CD14-positive monocyte (primary cell): ENCODE results near the gene GP9. TPM values are rescaled to one million over a fixed set of nuclear protein-coding genes. Genes with fewer than 3 reads are reported as not detected.

ENCODE experiments used
- DNase-seq, 3 donors: peaks; one replicate each; pipeline ENCODE4 v3.0.0-alpha.2; 2011 to 2022
- H2AFZ ChIP-seq: 2 replicates; pipeline ENCODE4 v1.6.0; 2012; ENCODE audit warnings: mild to moderate bottlenecking, low read depth, low read length, inconsistent platforms; ENCODE audit not compliant: insufficient read depth, poor library complexity, severe bottlenecking
- H3K27ac ChIP-seq, 2 donors: 1 replicate in 1 of 2; 2 replicates in 1 of 2; pipeline ENCODE4 v1.5.1; 2012 to 2013; ENCODE audit warnings: low read length in 2 of 2, control low read depth in 1 of 2, inconsistent platforms in 1 of 2, low read depth in 1 of 2, mild to moderate bottlenecking in 1 of 2
- H3K27me3 ChIP-seq, 2 donors: one replicate each; pipeline versions ENCODE4 v1.6.0 to v1.6.1; 2011 to 2013; ENCODE audit warnings: low read length in 2 of 2; ENCODE audit not compliant: control insufficient read depth in 2 of 2, insufficient read depth in 2 of 2
- H3K36me3 ChIP-seq, 2 donors: replicated peaks in 1 of 2; 1 replicate in 1 of 2; 2 replicates in 1 of 2; pipeline versions ENCODE4 v1.5.1 to v1.6.1; 2012 to 2013; ENCODE audit warnings: low read length in 2 of 2, control low read depth in 1 of 2, inconsistent platforms in 1 of 2, mild to moderate bottlenecking in 1 of 2; ENCODE audit not compliant: insufficient read depth in 2 of 2, control insufficient read depth in 1 of 2
- H3K4me1 ChIP-seq, 2 donors: 1 replicate in 1 of 2; 2 replicates in 1 of 2; pipeline versions ENCODE4 v1.5.1 to v1.6.1; 2012 to 2013; ENCODE audit warnings: low read length in 2 of 2, control low read depth in 1 of 2, inconsistent platforms in 1 of 2, mild to moderate bottlenecking in 1 of 2, moderate library complexity in 1 of 2; ENCODE audit not compliant: insufficient read depth in 2 of 2, control insufficient read depth in 1 of 2
- H3K4me2 ChIP-seq: replicated peaks from 2 replicates; pipeline ENCODE3; 2012; ENCODE audit warnings: low read length, moderate library complexity, mild to moderate bottlenecking; ENCODE audit not compliant: poor library complexity, severe bottlenecking; ENCODE audit errors: extremely low read depth
- H3K4me3 ChIP-seq, 3 experiments: fragments of 200-600 bp in 1 of 3; sonication (generic) in 1 of 3; replicated peaks in 1 of 3; 1 replicate in 2 of 3; 2 replicates in 1 of 3; pipeline ENCODE4 v1.5.1; 2011 to 2013; ENCODE audit warnings: low read length in 3 of 3, mild to moderate bottlenecking in 3 of 3, control low read depth in 2 of 3, low read depth in 2 of 3, inconsistent platforms in 1 of 3, moderate library complexity in 1 of 3
- H3K79me2 ChIP-seq: 2 replicates; pipeline ENCODE4 v1.6.0; 2012; ENCODE audit warnings: mild to moderate bottlenecking, control low read depth, inconsistent platforms, low read length, moderate library complexity; ENCODE audit not compliant: insufficient read depth
- H3K9ac ChIP-seq: 2 replicates; pipeline ENCODE4 v1.6.0; 2017; ENCODE audit warnings: low read length, mild to moderate bottlenecking; ENCODE audit not compliant: insufficient read depth, poor library complexity, severe bottlenecking
- H3K9me3 ChIP-seq, 2 donors: replicated peaks in 1 of 2; 1 replicate in 1 of 2; 2 replicates in 1 of 2; pipeline versions ENCODE4 v1.5.1 to v1.6.1; 2012 to 2013; ENCODE audit warnings: low read length in 2 of 2, control low read depth in 1 of 2; ENCODE audit not compliant: control insufficient read depth in 1 of 2, insufficient read depth in 1 of 2
- H4K20me1 ChIP-seq: 2 replicates; pipeline ENCODE4 v1.6.0; 2012; ENCODE audit warnings: mild to moderate bottlenecking, low read length, control low read depth, moderate library complexity; ENCODE audit not compliant: insufficient read depth
- H3K27ac Mint-ChIP-seq, 7 donors: one replicate each; pipeline ENCODE4 v1.8.0; 2020; ENCODE audit warnings: mild to moderate bottlenecking in 7 of 7, mixed read lengths in 7 of 7, moderate library complexity in 6 of 7, inconsistent platforms in 2 of 7
- H3K27me3 Mint-ChIP-seq, 3 donors: one replicate each; pipeline ENCODE4 v1.8.0; 2021 to 2022; ENCODE audit warnings: low read depth in 3 of 3, mild to moderate bottlenecking in 3 of 3, mixed read lengths in 3 of 3, moderate library complexity in 3 of 3, inconsistent platforms in 1 of 3
- H3K36me3 Mint-ChIP-seq, 2 donors: one replicate each; pipeline ENCODE4 v1.8.0; 2020; ENCODE audit warnings: mixed read lengths in 2 of 2, inconsistent platforms in 1 of 2, mild to moderate bottlenecking in 1 of 2
- H3K4me1 Mint-ChIP-seq: one replicate; pipeline ENCODE4 v1.8.0; 2020; ENCODE audit warnings: mild to moderate bottlenecking, mixed read lengths
- H3K4me3 Mint-ChIP-seq, 2 donors: one replicate each; pipeline ENCODE4 v1.8.0; 2020; ENCODE audit warnings: mild to moderate bottlenecking in 2 of 2, mixed read lengths in 2 of 2, moderate library complexity in 1 of 2
- H3K9me3 Mint-ChIP-seq, 7 donors: one replicate each; pipeline ENCODE4 v1.8.0; 2020 to 2022; ENCODE audit warnings: mixed read lengths in 7 of 7, mild to moderate bottlenecking in 6 of 7, moderate library complexity in 6 of 7, inconsistent platforms in 2 of 7
- CTCF ChIP-seq: fragments of 200-600 bp; IDR thresholded peaks from one replicate; pipeline ENCODE4 v1.8.0; 2022; ENCODE audit warnings: antibody characterized with exemption, mild to moderate bottlenecking
- WGBS: methylation state at CpG from one replicate; pipeline ENCODE4 v1.1.5; 2013; ENCODE audit warnings: missing lambda C conversion rate; ENCODE audit not compliant: insufficient coverage; 5-methylcytosine and 5-hydroxymethylcytosine counted together
- intact Hi-C, 2 donors: fragments of 100-400 bp; cut with micrococcal nuclease; formaldehyde crosslinking; loops; one replicate each; pipeline versions ENCODE4 v1.15.0 to v1.15.1; 2023
- polyA plus RNA-seq, 3 donors: library from polyadenylated mRNA; depleted of rRNA in 1 of 3; unstranded in 2 of 3; stranded (reverse) in 1 of 3; fragments of 300-500 nt in 2 of 3; fragments of >200 nt in 1 of 3; fragmentation: Illumina TruSeq in 2 of 3; gene quantifications; 1 replicate in 2 of 3; 2 replicates in 1 of 3; pipeline ENCODE4 v1.2.3, GENCODE V29; 2012 to 2021

GP9 gene
- polyA plus RNA-seq, 3 donors: 0.74 to 2.7 TPM; not detected in 1

GRCh38 chr3:129021140-129021551 lies 39.4 kb upstream of the GP9 start:
- no peak for DNase-seq
- H3K27ac Mint-ChIP-seq: no peak overlapping the region
- Histone ChIP-seq H3K27ac (no peak overlapping the region), H3K9me3 (no peaks in the 10 kb centered on the region), H2AFZ (no peak overlapping the region), H3K27me3 (peaks cover 0 to under 1% of the 10 kb centered on the region in 2 donors), H3K4me2 (no peak overlapping the region), H3K9ac (no peak overlapping the region), H3K4me3 (no peak overlapping the region), H3K36me3 (no peaks in the 10 kb centered on the region), H4K20me1 (no peaks in the 10 kb centered on the region), H3K79me2 (no peaks in the 10 kb centered on the region), H3K4me1 (peaks cover 9% of the 10 kb centered on the region in 2 donors)
- peaks cover 0 to 2% (median 0%) of the 10 kb centered on the region in 7 donors for H3K9me3 Mint-ChIP-seq
- H3K4me3 Mint-ChIP-seq: no peak overlapping the region
- intact Hi-C loops: no loop called here
- 94% methylated on average over 3 of the region's 6 CpGs for WGBS
- H3K27me3 Mint-ChIP-seq: peaks cover 2 to 15% (median 9%) of the 10 kb centered on the region in 3 donors
- no peak for TF ChIP-seq CTCF
- peaks cover 11% of the 10 kb centered on the region for H3K4me1 Mint-ChIP-seq
- H3K36me3 Mint-ChIP-seq: peaks cover 0 to 2% of the 10 kb centered on the region in 2 donors

GRCh38 chr3:129022114-129023007 lies 38.2 kb upstream of the GP9 start:
- Histone ChIP-seq H3K4me2 (no peak overlapping the region), H3K9me3 (no peaks in the 10 kb centered on the region), H3K36me3 (no peaks in the 10 kb centered on the region), H4K20me1 (no peaks in the 10 kb centered on the region), H3K79me2 (no peaks in the 10 kb centered on the region), H3K27ac (no peak overlapping the region), H3K4me3 (no peak overlapping the region), H3K4me1 (peaks cover 9 to 10% of the 10 kb centered on the region in 2 donors), H2AFZ (no peak overlapping the region), H3K9ac (no peak overlapping the region), H3K27me3 (peaks cover 0 to 6% of the 10 kb centered on the region in 2 donors)
- H3K27ac Mint-ChIP-seq: no peak overlapping the region
- WGBS: 47% methylated on average over 9 of the region's 15 CpGs
- H3K27me3 Mint-ChIP-seq: peaks cover 2 to 20% (median 14%) of the 10 kb centered on the region in 3 donors
- H3K36me3 Mint-ChIP-seq: peaks cover 0 to 2% of the 10 kb centered on the region in 2 donors
- no peak for DNase-seq
- peaks cover 9% of the 10 kb centered on the region for H3K4me1 Mint-ChIP-seq
- intact Hi-C loops: no loop called here
- no peak for TF ChIP-seq CTCF
- no peak overlapping the region for H3K4me3 Mint-ChIP-seq
- peaks cover 0 to 5% (median 0%) of the 10 kb centered on the region in 7 donors for H3K9me3 Mint-ChIP-seq
